Activated T-cell treated with anti-CD3 and anti-CD28 coated beads for 1 hour (primary cell): ENCODE results near the gene ASB1.

Source experiments
- DNase-seq: peaks from one replicate; pipeline ENCODE4 v3.0.0-alpha.2; 2020; ENCODE audit warnings: low read depth

Gene ASB1

GRCh38 chr2:238445409-238446190, 18.9 kb downstream of the ASB1 start:
- DNase-seq = no peak

- no peak for DNase-seq
These were observed 19.6 kb downstream of the ASB1 start for GRCh38 chr2:238446371-238446770.

GRCh38 chr2:238448031-238448955, 21.6 kb downstream of the ASB1 start:
- DNase-seq = no peak

DNA sequence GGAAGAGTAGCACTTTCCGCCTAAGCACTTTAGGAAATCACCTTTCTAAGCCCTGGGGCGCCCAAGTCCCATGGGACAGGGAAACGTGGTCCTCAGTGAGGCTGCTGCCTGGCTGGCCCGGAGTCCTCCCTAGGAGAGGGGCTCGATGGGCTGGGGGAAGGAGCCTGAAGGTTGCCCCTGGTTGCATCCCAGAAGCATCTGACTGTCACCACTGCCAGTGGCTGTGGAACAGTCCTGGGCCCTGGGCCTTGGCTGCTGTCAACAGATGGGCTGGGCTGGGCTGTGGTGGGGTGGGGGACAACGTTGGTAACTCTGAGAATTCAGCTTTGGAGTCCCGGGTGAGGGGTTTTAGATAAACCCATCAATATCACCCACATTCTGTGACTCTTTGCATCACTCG, 22.5 kb downstream of the ASB1 start:
- DNase-seq = no peak

GRCh38 chr2:238449909-238450417, 23.2 kb downstream of the ASB1 start:
- DNase-seq = no peak

GRCh38 chr2:238450440-238450861, 23.7 kb downstream of the ASB1 start:
- no peak for DNase-seq

DNA sequence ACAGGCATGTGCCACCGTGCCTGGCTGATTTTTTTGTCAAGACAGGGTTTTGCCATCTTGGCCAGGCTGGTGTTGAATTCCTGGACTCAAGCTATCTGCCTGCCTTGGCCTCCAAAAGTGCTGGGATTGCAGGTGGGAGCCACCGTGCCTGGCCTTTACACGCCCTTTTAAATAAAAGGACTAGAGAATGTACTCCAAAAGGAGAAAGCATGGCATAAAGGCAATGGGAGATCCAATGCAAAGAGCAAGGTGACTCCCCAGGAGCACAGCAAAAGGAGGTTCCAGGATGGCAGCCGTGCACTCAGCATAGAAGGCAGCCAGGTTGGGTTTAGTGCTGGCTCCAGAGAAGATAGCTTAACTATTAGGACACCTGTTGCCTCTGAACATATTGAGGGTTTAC, 27.1 kb downstream of the ASB1 start:
- no peak for DNase-seq

- DNase-seq = no peak
These were observed 29.7 kb downstream of the ASB1 start for GRCh38 chr2:238456449-238456848.

GRCh38 chr2:238456970-238457926, 30.5 kb downstream of the ASB1 start:
- DNase-seq = no peak

- no peak for DNase-seq
These were observed 31.2 kb downstream of the ASB1 start for GRCh38 chr2:238457927-238458324.

DNA sequence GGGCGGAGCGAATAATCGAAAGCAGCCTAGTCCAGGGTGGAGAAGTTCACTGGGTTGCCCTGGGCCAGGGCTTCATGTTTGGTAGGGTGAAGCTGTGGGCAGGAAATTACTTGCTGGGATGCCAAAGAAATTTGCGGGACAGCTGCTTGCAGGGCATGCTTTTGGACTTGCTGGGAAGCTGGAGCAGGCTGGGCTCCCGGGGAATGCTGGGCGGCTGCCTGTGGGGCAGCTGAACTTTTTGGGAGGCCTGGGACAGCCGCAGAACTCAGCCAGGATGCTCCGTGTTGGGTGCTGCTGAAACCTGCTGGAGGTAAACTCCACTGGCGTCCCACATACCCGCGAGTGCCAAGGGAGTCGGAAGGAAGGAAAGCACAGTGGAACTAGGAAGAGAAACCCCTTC, 31.9 kb downstream of the ASB1 start:
- DNase-seq = no peak

DNA sequence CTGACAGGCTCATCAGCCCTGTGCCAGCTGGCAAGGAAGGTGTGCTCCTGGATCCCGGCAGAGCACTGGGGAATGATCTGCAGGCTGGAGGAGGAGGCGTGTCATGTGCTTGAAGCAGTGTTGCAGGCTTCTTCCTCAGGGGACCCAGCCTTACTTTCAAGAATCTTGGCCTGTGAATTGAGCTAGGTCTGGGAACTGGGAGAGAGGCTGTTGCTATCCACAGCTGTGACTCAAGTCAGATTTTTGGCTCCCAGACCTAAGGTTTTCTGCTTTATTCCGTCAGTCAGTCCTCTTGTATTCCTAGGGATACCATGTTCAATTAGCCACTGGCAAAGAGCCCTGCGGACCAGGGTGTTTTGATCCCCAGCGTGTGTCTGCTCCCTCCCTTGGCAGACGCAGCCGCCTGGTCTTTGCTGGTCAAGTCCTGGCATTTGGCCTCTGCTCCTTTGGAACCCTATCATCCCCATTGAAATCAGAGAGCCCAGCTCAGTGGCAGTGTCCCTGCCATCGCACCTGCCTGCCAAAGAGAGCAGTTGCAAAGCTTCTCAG, 32.4 kb downstream of the ASB1 start:
- no peak for DNase-seq

GRCh38 chr2:238461051-238461450, 34.3 kb downstream of the ASB1 start:
- no peak for DNase-seq

DNA sequence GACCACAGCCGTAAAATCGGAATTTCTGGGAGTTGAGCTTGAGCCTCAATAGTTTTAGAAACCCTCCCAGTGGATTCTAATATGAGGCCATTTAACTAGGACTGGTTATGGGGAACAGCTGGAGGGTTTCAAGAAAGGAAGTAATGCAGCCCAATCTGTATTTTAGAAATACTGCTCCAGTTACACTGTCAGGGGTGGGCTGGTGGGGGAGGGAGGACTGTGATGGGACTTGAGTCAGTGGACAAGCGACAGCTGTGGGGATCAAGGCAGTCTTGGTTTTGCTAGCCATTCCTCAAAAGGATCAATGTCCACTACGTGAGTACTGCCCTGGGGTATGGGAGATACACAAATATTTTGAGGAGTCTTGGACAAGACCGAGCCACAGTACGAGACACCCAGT, 34.8 kb downstream of the ASB1 start:
- no peak for DNase-seq

DNA sequence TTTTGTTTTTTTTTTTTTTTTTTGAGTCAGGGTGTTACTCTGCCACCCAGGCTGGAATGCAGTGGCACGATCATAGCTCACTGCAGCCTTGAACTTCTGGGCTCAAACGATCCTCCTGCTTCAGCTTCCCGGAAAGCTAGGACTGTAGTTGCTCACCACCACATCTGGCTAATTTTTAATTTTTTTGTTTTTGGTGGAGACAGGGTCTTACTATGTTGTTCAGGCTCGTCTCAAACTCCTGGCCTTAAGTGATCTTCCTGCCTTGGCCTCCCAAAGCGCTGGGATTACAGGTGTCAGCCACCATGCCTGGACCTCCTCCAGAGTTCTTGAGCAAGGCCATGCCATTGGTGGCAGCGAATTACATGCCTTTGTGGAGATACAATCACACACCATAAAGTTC, 35.2 kb downstream of the ASB1 start:
- DNase-seq = no peak

DNA sequence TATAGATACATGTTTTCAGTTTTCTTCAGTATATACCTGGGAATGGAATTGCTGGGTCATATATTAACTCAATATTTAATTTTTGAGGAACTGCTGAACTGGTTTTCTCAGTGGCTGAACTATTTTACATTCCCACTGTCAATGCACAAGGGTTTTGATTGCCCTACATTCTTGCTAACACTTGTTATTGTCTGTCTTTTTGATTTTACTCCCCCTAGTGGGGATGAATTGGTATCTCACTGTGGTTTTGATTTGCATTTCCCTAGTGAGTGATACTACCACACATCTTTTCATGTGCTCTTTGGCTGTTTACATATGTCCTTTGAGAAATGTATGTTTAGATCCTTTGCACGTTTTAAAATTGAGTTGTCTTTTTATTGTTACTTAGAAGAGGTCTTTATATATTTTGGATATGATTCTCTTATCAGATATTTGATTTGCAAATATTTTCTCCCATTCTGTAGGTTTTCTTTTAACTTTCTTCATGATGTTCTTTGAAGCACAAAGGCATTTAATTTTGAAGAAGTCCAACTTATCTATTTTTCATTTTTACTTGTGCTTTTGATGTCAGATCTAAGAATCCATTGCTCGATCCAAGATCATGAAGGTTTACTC, 36.2 kb downstream of the ASB1 start:
- DNase-seq = no peak

DNA sequence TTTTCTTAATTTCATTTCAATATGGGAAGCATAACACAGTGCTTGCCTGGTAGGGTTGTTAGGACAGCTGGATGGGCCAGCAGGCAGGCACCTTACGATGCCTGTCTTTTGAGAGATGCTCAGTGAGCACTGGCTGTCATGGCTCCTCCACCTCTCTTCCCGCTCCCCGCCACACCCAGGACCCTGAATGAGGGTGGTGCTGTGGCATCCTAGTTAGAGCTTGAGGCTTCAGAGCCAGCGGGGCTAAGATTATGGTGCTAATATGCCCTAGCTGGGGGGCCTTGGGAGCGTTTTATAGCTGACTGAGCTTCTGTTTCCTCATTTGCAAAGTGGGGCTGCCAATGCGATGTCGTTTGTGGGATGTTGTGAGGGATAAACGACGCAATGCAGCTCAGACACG, 37.7 kb downstream of the ASB1 start:
- DNase-seq = no peak

DNA sequence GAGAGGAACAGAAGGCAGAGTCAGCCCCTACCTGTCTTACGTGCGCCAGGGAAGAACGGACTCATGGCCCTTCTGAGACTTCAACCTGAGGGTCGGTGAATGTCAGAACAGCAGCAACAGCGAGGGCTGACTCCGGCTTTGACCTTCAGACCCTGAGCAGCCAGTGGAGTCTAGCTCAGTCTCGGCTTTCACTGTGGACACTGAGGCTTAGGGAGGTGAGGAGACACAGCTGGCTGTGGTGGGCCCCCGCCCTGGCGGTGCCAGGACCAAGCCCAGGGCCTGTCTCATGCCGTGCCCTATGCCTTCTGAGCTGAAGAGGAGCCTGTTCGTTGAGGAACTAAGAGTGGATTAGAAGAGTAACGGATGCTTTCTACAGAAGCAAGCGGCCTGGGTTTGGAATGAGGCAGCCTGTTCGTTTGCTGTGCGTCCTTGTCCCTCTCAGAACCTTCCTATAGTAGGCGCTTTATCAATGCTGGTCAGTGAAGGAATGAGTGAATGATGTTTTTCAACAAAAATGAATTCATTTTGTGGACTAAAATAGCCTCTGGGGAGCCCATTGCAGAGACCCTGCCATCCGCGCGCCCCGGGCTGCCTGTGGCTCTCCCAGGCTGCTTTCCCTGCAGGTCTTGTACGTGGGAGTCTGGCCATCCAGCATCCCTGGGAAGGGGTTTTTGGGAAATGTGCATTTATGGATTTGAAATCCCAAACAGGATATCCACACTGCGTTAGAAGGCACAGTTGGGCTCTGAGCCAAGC, 38.9 kb downstream of the ASB1 start:
- DNase-seq = no peak

- no peak for DNase-seq
These were observed 39.6 kb downstream of the ASB1 start for GRCh38 chr2:238466243-238466756.

- DNase-seq = no peak
These were observed 40.3 kb downstream of the ASB1 start for GRCh38 chr2:238467062-238467461.
